NK-92 (cell line): ENCODE data around the gene CTTNBP2.

Source experiments
- DNase-seq: peaks from one replicate; lab custom pipeline; 2025; ENCODE audit not compliant: unreplicated experiment; lab: John Stamatoyannopoulos, UW

The CTTNBP2 gene

GRCh38 chr7:117690147-117690546, 183.1 kb downstream of the CTTNBP2 start:
- no peak for DNase-seq

GRCh38 chr7:117689406-117689805, 183.8 kb downstream of the CTTNBP2 start:
- no peak for DNase-seq

GRCh38 chr7:117688126-117688525, 185.1 kb downstream of the CTTNBP2 start:
- DNase-seq: no peak

GRCh38 chr7:117686311-117686935, 186.8 kb downstream of the CTTNBP2 start:
- no peak for DNase-seq

DNA sequence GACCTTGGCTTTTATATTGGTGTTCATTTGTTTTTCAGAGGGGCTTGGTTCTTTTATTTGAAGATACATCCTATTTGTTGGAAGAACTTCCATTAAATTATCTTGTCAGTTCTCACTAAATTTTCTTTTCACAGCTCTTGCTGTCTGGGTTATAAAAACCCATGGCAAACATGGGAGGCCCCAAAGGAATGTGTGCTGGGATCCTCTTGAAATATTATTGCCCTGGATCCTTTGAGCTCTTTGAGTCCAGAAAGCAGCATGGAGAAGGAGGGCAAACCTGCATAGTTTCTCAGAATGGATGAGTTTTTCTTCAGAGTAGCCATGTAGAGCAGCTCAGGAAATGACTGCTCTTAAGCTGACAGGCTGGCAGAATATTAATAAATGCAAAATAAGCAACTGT, 187.4 kb downstream of the CTTNBP2 start:
- DNase-seq: no peak

DNA sequence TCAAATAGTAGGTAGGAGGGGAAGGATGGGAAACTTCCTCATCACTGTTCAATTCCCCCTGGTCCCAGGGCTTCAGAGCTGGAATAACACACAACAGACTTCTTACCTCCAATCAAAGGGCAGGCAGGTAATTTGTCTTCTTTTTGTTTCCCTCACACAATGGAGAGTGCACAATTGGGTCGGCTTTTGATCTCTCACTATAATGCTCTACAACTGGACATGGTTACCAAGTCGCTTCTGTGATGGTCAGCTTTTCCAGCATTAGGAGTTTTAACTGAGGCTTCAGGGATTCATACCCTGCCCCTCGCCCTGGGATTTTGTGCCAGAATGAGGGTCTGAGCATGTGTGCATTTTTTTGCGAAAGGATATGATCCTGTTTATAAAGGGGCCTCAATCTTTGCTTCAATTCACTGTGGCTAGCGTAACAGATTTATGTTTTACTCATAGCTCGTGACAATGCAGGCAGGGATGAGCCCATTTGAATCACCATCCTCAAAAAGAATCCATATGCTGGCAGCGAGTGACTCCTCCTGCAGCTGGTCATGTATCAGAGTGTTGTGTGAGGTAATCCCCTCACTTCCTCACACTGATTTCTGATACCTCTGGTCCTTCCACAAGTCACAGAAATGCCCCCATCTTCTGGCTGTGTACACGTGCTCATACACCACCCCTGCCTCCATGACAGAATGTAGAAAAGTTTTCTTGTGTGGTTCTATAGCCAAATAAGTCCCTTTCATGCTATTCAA, 189.6 kb downstream of the CTTNBP2 start:
- DNase-seq: no peak

GRCh38 chr7:117682681-117683385, 190.4 kb downstream of the CTTNBP2 start:
- no peak for DNase-seq

GRCh38 chr7:117679120-117679519, 194.1 kb downstream of the CTTNBP2 start:
- DNase-seq: no peak

GRCh38 chr7:117675497-117676435, 197.5 kb downstream of the CTTNBP2 start:
- no peak for DNase-seq

- no peak for DNase-seq
Measured at GRCh38 chr7:117674617-117675016, 198.6 kb downstream of the CTTNBP2 start.

DNA sequence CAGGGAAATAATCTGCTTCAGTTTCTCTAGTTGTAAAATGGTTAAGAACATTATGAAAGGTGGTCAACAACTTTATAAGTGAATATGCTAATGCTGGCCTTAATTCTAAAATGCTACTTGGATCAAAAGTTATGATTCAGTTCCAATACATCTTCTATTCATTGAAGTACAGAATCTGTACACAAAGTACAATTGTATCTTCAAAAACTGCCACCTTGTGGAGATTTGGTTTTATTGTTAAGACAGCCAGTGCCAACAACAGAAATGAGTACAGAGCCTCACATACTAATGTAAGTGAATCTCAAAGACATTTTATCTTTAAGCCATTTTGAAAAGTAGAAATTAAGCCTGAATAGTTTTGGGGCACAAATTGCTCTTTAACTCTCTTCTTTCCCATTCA, 199.4 kb downstream of the CTTNBP2 start:
- DNase-seq: no peak

DNA sequence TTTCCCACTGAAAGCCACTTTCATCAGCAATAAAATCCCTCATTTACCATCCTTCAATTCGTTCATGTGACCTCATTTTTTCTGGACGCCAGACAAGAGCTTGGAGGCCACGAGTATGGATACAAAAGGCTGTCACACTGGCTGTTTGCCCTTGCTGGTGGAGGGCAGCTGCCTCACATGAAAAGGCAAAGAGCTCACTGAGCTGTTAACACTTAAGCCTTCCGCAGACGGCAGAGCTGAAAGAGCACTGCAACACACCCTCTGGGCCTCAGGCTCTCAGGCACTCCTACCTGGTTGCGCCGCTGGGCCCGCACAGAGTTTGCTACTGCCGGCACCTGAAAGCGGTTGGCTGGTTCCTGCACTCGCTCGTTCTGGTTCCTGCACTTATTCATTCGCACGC, 199.9 kb downstream of the CTTNBP2 start:
- DNase-seq: no peak

DNA sequence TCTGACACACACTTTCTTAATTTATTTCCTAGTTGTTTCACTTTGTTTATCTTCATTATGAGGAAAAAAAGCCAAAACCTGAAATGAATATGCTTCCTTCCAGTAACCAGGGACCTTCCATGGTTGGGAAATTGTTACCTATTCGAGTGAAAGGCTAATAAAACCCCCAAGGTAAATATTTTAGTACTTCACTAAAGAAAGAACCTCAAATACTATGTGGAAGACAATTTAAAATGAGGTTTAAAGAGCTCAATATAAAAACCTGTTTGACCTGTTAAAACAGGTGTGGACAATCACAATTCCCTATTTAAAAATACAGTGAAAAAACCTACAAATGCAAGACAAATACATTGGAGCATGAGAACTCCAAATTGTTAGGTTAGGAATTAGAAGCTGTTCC, 200.8 kb downstream of the CTTNBP2 start:
- DNase-seq: no peak

DNA sequence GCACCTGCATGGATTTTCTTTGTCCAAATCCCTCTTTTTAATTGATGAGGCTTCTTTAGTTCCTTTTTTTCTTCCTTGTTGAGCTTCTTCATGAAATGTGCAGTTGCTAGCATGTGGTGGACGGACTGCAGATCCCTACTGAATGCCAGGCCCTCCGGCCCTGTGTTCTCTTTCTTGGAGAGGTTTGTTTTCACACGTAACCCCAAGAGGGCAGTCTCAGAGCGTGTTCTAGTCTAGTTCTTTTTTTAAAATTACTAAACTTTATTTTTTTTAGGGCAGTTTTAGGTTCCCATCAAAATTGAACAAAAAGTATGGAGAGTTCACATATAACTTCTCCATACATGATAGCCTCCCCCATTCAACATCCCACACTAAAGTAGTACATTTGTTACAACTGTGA, 203.4 kb downstream of the CTTNBP2 start:
- DNase-seq: no peak

DNA sequence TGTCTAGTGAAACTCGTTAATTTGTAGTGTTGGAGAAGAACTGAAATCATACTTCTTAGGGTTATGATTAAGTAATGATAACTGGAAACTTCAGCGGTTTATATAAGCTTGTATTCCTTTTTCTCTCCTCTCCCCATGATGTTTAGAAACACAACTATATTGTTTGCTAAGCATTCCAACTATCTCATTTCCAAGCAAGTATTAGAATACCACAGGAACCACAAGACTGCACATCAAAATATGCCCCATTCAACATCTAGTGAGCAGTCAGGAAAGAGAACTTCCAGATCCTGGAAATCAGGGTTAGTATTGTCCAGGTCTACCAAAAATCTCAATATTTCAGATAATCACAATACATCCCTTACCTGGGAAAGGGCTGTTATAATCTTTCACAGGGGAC, 205.8 kb downstream of the CTTNBP2 start:
- DNase-seq: no peak

DNA sequence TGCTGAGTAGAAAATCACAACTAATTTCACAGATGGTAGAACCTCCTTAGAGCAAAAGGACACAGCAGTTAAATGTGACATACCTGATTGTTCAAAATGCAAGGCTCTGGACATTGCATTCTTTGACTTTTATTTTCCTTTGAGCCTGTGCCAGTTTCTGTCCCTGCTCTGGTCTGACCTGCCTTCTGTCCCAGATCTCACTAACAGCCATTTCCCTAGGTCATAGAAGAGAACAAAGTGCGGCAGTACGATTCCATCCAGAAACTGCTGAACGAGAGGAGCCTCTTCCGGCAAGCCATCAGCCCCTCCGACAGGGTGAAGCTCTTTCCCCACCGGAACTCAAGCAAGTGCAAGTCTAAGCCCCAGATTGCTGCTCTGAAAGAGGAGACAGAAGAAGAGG, 206.6 kb downstream of the CTTNBP2 start:
- DNase-seq: no peak

DNA sequence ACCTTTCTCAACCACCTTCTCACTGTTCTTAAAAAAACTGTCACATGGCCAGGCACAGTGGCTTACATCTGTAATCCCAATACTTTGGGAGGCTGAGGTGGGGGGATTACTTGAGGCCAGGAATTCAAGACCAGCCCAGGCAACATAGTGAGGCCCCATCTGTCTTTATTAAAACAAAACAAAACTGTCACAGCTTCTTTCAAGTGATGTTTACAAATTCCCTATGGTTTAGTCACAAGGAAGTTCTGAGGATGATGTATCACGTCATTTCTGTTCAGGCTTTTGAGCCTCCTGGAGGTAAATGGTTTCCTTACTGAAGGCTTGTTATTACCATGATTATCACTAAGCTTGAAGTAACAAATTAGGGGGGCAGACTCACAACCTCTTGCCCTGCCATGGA, 207.2 kb downstream of the CTTNBP2 start:
- DNase-seq: no peak

- no peak for DNase-seq
Measured at GRCh38 chr7:117665368-117665767, 207.9 kb downstream of the CTTNBP2 start.

- no peak for DNase-seq
Measured at GRCh38 chr7:117664047-117664446, 209.2 kb downstream of the CTTNBP2 start.

- DNase-seq: no peak
Measured at GRCh38 chr7:117661328-117661727, 211.9 kb downstream of the CTTNBP2 start.
